HS-5 (cell line): ENCODE measurements around the gene CDH23.

Source experiments
- DNase-seq: peaks from one replicate; pipeline ENCODE4 v3.0.0-alpha.2; 2012; ENCODE audit warnings: low read depth

The CDH23 gene

DNA sequence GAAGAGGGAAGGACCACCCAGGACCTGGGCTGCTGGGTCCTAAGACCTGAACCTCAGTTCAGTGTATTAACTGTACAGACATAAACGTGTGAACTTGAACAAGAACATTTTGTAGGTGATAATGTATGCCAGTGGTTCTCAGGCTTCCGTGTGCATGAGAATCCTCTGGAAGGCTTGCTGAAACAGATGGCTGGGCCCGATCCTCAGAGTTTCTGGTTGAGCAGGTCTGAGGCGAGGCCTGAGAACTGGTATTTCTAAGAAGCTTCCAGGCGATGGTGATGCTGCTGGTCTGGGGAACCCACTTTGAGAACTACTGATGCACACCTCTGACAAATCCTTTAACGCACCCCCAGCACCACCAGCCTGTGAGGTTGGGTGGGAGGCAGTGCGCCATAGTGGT lies 70.4 kb downstream of the CDH23 start:
- DNase-seq = no peak

DNA sequence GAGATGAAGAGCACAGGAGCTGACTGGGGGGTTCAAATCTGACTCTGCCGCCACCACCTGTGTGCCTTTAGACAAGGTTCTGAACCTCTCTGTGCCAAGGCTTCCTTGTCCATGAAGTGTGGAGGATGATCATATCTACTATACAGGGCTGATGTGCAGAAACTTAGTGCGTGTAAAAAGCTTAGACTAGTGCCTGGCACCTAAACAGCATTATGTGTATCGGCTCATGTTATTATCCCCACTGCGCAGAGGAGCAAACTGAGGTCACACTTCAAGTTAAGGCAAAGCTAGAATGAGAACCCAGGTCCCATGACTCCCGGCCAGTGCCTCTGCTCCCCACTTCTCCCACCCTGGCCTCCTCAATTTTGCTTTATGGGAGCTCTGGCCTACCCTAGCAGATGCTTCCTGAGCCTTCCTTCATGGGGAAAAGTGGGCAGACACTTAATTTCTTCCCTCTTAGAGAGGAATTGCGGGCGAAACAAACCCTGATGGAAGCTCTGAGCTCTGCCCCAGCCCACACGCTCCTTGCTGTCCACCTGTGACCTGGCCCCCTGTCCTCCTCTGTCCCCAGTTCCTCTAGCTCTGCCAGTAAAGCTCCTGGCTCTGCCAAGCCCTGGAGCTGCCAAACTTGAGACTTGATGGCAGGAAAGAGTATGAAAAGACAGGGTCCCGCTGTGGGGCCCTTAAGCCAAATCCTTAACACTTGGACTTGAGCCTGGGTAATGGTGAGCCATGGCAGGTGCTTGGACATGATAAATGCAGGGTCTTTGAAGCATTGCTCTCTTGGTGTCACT lies 71.0 kb downstream of the CDH23 start:
- no peak for DNase-seq

- no peak for DNase-seq
Observed at GRCh38 chr10:71468363-71469094, 71.8 kb downstream of the CDH23 start.

GRCh38 chr10:71471006-71471405 lies 74.3 kb downstream of the CDH23 start:
- DNase-seq = no peak

DNA sequence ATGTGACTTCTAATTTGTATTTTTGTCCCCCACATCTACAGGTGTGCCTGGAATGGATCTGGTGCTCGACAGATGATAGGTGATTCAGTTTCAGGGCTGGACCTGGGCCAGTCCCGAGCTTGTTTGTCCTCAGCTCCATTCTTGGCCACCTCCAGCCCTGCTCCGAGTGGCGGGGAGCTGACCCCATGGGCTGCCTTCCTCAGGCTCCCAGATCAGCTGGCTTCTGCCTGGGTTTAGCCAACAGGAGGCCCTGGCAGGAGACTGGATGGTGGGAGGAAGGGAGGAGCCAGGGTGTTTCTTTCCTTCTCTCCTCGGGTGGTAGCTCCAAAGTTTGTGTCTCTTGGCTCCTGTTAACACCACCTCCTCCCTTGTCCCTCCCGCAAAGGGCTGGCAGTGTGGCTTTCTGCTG lies 75.2 kb downstream of the CDH23 start:
- no peak for DNase-seq

DNA sequence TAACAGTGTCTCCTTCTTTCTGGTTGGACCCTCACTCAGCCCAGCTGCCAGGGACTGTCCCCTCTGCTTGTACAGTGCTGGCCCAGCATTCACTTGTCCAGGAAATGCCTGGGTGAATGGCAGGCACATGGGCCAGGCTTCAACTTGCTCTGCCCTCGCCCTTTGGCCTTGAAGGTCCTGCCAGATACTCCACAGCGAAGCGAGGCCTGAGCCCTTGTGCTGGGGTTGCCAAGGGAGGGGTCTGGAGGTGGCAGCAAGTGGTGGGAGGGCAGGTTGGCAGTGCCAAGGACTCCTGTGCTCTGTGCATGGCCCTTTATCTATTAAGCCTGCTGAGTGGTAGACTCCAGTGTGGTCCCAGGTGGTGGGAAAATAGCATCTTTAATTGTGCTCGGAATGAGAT lies 75.7 kb downstream of the CDH23 start:
- DNase-seq = no peak

DNA sequence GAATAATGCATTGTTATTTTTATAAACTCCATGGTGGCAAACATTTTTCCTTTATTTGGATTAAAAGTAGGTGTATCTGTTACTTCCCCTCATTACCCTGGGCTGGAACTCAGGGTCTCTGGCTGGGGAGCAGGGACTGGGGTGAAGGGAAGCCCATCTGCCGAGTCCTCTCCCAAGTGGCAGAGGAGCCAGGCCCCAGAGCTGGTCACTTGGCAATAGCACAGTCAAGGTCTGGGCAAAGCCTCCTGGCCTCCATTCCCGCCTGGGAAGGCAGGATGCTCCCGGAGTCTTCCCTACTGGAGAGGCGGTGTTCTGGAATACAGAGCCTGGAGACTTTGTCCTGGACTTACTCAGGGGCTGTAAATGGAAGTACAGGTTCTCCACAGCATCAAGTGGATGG lies 76.2 kb downstream of the CDH23 start:
- no peak for DNase-seq

DNA sequence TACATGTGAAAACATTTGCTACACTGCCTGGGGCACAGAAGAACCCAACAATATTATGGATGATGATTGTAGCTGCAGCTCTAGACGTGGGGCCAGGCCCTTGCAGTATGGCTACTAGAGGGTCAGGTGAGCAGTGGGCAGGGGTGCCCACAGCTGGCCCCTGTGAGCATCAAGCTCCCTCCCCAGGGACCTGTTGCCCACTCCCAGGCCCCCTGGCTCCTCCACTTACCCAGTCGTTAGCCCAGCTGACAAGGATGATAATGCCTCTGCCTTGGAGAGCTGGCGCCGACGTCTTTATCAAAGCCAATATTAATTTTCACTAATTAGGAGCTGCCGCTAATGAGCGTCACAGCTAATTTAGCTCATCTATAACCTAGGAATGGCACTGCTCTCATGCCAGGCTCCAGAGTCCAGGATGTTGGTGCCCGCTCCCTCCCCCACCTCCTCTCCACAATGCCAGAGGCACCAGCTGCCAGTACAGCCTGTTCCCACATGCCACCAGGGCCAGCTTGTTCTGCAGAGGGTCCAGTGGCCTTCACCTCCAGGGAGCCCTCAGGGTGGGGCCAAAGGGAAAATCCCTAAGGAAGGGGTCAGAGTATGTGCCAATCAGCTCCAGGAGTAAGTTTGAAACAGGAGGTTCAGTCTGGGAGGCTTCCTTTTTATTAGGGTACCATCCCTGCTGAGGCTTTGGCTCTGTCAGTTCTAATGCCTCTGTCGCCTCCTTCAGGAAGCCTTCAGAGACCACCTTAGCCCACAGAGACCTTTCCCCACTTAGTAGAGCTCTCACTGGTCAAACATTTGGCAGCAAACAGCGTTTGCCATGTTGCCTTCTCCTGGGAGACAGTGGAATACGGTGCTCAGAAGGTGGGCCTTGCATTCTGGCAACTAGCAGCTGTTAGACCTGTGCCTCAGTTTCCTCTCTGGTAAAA lies 77.2 kb downstream of the CDH23 start:
- no peak for DNase-seq

GRCh38 chr10:71474702-71475242 lies 78.1 kb downstream of the CDH23 start:
- no peak for DNase-seq

- no peak for DNase-seq
Observed at GRCh38 chr10:71475243-71475871, 78.6 kb downstream of the CDH23 start.

DNA sequence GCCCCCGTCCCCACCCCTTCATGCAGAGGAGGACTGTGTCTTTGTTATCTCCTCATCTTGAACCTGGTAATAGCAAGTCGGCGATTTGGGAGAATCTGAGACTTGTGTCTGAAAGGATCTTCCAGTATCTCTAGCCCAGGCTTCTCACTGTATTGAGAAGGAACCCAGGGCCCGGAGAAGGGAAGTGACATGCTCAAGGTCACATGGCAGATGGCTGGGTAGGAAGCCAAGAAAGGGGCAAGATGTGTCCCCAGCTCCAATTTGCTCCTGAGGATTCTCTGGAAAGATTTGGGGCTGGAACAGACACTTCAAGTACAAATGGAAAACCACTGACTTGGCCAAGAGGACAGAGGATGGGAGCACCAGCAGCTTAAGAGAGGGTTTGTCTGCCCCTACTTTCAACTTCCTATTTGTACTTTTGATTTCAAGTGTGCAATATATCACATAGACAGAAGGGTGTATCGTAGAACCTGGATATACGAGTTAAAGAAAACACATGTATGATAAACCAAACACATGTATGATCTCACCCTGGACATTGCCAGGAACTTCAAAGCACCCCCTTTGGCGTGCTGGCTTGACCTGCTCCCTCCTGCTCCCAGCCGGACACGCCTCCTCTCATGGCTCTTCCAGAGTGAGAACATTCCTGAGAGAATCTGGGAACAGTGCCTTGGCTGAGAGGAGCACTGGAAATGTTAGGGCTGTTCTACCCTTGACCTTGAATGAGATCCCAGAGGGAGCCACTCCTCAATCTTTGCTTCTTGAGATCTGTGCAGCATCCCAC lies 79.7 kb downstream of the CDH23 start:
- DNase-seq = no peak

- no peak for DNase-seq
Observed at GRCh38 chr10:71478173-71478572, 81.5 kb downstream of the CDH23 start.

DNA sequence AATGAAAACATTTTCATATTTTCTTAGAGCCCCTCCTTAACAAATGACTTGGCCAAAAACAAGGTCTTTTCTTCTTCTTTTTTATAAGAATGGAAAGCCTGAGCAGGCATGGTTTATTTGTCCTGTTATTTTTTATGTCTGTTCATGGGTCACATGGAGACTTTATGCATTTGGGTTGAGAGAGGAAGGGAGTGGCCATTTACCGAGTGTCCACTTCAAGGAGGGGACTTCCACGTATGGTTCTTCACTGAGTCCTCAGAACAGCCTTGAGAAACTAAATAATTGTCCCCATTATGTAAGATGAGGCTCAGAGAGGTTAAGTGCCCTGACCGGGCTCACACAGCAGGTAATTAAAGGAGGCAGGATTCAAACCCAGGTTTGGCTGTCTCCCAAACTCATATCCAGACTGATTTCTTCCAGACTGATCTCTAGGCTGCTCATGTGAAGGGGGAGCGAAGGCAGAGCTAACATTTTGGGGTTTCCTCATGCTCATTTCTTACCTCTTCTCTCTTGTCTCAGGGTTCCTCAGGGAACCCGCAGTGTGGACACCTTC lies 82.2 kb downstream of the CDH23 start:
- DNase-seq = no peak

GRCh38 chr10:71479831-71480230 lies 83.1 kb downstream of the CDH23 start:
- DNase-seq = no peak

DNA sequence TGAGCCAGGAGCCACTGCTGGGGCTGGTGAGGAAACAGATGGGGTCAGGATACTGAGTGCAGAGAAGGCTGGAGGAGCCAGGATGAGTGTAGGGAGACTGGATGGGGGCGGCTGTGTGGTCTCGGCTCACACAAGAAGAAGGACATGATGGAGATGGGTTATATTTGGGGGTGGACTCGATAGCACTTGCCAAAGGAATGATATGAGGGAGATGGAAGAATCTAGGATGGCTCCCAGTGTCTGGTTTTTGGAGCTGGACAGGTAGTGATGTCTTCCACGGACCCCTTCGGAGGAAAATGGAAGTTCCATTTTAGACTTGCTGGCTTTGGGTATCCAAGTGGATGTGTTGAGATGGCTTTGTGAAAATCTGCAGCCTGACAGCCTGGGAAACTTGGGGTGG lies 83.9 kb downstream of the CDH23 start:
- no peak for DNase-seq

DNA sequence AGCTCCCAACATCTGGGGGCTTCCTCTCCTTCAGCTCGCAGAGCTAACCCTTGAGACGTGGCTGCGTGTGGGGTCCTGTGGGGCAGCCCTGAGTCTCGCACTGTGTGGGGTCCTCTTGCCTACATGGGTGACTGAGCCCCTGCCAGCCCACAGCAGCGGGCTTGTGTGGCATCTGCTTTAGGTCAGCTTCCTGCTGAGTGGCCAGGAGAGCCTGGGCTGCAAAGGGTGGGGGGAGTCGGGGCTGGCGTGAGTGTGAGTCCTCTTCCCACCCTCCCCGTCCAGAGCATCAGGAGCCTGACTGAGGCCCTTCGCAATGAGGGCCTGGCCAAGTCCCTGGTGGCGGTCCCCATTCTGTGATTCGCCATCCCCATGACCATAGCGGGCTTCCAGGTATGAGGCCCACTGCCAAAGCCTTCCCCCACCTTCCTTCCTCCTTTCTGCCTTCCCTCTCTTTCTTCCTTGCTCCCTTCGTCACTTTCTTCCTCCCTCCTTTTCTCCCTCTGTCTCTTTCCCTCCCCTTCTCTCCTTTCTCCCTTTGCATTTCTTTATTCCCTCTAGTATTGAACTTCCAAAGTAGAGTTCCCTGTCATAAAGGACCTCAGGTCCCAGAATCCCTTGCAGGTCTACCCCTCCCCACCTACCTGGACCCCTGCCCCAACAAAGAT lies 85.2 kb downstream of the CDH23 start:
- no peak for DNase-seq

- no peak for DNase-seq
Observed at GRCh38 chr10:71482620-71483019, 85.9 kb downstream of the CDH23 start.

- no peak for DNase-seq
Observed at GRCh38 chr10:71483135-71483534, 86.4 kb downstream of the CDH23 start.

GRCh38 chr10:71483885-71484751 lies 87.4 kb downstream of the CDH23 start:
- no peak for DNase-seq
